Kidney epithelial cell (primary cell): Measurements from ENCODE around the gene PYROXD2. TPM values are rescaled to one million over a fixed set of nuclear protein-coding genes. Genes with fewer than 3 reads are reported as not detected.

Experiments used
- DNase-seq: peaks from one replicate; pipeline ENCODE4 v3.0.0-alpha.2; 2010; ENCODE audit warnings: low read depth
- H3K27me3 ChIP-seq: 2 replicates; pipeline ENCODE4 v1.6.0; 2011; ENCODE audit warnings: low read length; ENCODE audit not compliant: control insufficient read depth, insufficient read depth
- H3K36me3 ChIP-seq: 2 replicates; pipeline ENCODE4 v1.5.1; 2011; ENCODE audit warnings: low read length; ENCODE audit not compliant: control insufficient read depth, insufficient read depth
- H3K4me3 ChIP-seq: 2 replicates; pipeline ENCODE4 v1.5.1; 2011; ENCODE audit warnings: low read depth, mild to moderate bottlenecking, control low read depth, low read length
- CTCF ChIP-seq: IDR thresholded peaks from 2 replicates; pipeline ENCODE4 v1.5.1; 2011; ENCODE audit warnings: mild to moderate bottlenecking, moderate library complexity, low read length, control low read depth, inconsistent platforms; ENCODE audit not compliant: insufficient read depth, poor library complexity, severe bottlenecking
- total RNA-seq: library from RNA; depleted of rRNA; stranded (reverse); fragments of >200 nt; gene quantifications from 2 replicates; pipeline ENCODE4 v1.2.3, GENCODE V29; 2015

Gene PYROXD2
- total RNA-seq, 1 donor from 2014 or later: 5.8 TPM

GRCh38 chr10:98361131-98362025, 53.6 kb downstream of the PYROXD2 start:
- Histone ChIP-seq H3K27me3 (peaks cover 2% of the 10 kb centered on the region), H3K4me3 (no peak overlapping the region), H3K36me3 (no peaks in the 10 kb centered on the region)
- peak; percentile 66 for DNase-seq
- TF ChIP-seq CTCF: no peak

DNA sequence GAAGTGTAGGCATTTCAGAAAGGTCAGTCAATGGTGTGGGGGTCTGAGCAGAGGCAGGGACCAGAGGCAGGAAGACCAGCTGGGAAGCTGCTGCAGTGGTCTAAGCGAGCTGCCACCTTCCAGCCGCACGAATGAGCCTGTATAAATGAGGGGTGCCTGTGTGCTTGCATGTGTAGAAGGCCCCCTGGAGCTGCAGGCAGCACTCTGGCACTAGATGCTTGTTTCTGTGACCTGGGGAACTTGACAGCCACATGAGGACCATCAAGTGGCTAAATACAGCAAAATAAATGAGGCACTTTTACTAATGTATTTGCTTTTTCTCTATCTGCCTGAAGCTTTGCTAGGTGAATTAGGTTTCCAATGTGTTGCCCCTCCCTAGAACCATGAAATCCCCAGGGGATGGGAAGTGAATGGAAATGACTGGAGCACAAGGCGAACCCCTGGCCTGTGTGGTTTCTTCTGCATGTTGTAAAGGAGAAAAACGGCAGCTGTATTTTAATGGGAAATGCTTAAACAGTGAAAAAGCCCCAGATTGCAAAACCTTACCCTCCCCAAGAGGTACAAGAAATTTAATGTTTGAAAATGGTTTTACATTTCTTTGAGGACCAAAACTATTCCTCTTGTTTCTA, 57.7 kb downstream of the PYROXD2 start:
- peaks cover 5% of the 10 kb centered on the region for H3K27me3 ChIP-seq
- DNase-seq: no peak
- H3K4me3 ChIP-seq: no peak overlapping the region
- H3K36me3 ChIP-seq: no peaks in the 10 kb centered on the region
- no peak for TF ChIP-seq CTCF

- Histone ChIP-seq H3K27me3 (peaks cover 5% of the 10 kb centered on the region), H3K36me3 (no peaks in the 10 kb centered on the region), H3K4me3 (no peak overlapping the region)
- DNase-seq: no peak
- no peak for TF ChIP-seq CTCF
Measured at GRCh38 chr10:98354491-98354890, 60.5 kb downstream of the PYROXD2 start.

DNA sequence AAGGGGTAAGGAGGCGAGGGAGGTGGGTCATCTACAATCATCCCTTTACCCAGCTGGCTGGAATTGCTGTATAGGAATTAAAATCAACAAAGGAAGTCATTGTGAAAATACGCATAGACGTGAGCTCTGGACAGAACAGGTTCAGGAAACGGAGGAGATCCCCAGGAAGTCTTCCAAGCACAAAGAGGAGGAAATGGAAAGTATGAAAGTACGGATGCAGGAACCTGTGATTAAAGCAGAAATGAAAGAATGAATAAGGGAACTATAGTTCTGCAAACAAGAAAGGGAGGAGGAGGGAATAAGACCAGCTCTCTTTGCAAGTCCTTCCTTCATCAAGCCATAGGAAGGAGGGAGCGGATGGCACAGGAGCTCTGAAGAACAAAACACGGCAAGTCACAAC, 61.8 kb downstream of the PYROXD2 start:
- no peak for TF ChIP-seq CTCF
- no peak overlapping the region for H3K4me3 ChIP-seq
- DNase-seq: no peak
- H3K36me3 ChIP-seq: no peaks in the 10 kb centered on the region
- peaks cover 5% of the 10 kb centered on the region for H3K27me3 ChIP-seq

DNA sequence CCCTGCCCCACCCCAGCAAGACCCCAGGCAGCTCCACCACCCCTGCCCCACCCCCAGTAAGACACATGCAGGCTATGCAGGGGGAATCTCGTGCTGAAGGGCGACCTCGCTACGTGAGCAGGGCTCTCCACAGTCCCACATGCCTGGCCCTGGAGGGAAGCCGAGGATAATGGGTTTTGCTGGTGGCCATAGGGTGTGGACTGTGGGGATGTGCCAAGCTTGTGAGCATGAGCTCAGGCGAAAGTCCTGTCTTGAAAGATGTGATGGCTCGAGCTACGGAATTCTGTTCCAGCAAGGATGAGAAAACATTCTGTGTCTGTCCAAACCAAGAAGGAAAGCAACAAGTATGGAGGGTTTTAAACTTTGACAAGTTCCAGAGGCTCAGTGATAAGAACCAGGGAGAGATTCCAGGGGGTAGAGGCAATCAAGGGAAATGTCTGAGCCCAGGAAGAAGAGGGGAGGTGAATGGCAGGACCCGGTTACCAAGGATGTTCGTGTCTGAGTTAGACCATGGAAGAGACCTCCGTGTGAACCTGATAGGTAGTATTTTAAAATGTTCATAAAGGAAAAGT, 63.1 kb downstream of the PYROXD2 start:
- DNase-seq: no peak
- Histone ChIP-seq H3K36me3 (no peaks in the 10 kb centered on the region), H3K4me3 (no peak overlapping the region), H3K27me3 (peaks cover 3% of the 10 kb centered on the region)
- TF ChIP-seq CTCF: no peak
